HUES48 (cell line): ENCODE results near the gene C10orf95.

Experiments
- H3K27ac ChIP-seq: one replicate; pipeline ENCODE4 v1.7.0; 2013; ENCODE audit warnings: low read depth, low read length, inconsistent platforms
- H3K27me3 ChIP-seq: 2 replicates; pipeline ENCODE4 v1.6.1; 2013; ENCODE audit warnings: mild to moderate bottlenecking, low read length; ENCODE audit not compliant: control insufficient read depth, insufficient read depth
- H3K36me3 ChIP-seq: 2 replicates; pipeline ENCODE4 v1.6.1; 2013; ENCODE audit warnings: low read length; ENCODE audit not compliant: control insufficient read depth, insufficient read depth
- H3K4me1 ChIP-seq: 2 replicates; pipeline ENCODE4 v1.6.1; 2013; ENCODE audit warnings: mild to moderate bottlenecking, low read length; ENCODE audit not compliant: control insufficient read depth, insufficient read depth
- H3K4me3 ChIP-seq: 2 replicates; pipeline ENCODE4 v1.5.1; 2013; ENCODE audit warnings: mild to moderate bottlenecking, low read depth, low read length
- H3K9ac ChIP-seq: 2 replicates; pipeline ENCODE4 v1.6.1; 2013; ENCODE audit warnings: mild to moderate bottlenecking, low read depth, low read length, moderate library complexity
- H3K9me3 ChIP-seq: 2 replicates; pipeline ENCODE4 v1.6.1; 2013; ENCODE audit warnings: low read length; ENCODE audit not compliant: control insufficient read depth, insufficient read depth

Gene C10orf95

GRCh38 chr10:102450374-102451104 is 804 bp downstream of the C10orf95 start:
- peak overlapping the region; percentile 88 for H3K4me3 ChIP-seq
- H3K9ac ChIP-seq, result peak overlapping the region; percentile 65
- H3K27me3 ChIP-seq, result no peaks in the 10 kb centered on the region
- H3K36me3 ChIP-seq, result peaks cover 14% of the 10 kb centered on the region
- peak overlapping the region; percentile 60 for H3K27ac ChIP-seq
- peaks cover 39% of the 10 kb centered on the region for H3K4me1 ChIP-seq
- no peaks in the 10 kb centered on the region for H3K9me3 ChIP-seq

DNA sequence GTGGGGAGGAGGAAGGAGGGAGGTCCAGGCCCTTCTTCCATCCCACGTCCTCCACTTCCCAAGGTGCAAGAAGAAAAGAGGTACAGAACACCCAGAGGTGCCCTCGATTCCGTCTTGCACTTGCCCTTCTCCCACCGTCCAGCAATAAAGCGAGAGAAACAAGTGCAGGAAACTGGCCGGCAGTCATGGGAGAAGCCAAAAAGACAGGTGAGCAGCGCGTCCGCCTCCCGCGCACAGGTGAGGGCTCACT is 1.3 kb downstream of the C10orf95 start:
- Histone ChIP-seq H3K4me3 (peak overlapping the region; percentile 88), H3K27me3 (no peaks in the 10 kb centered on the region), H3K9me3 (no peaks in the 10 kb centered on the region), H3K9ac (peak overlapping the region; percentile 65), H3K4me1 (peaks cover 35% of the 10 kb centered on the region), H3K36me3 (peaks cover 10% of the 10 kb centered on the region), H3K27ac (peak overlapping the region; percentile 60)

DNA sequence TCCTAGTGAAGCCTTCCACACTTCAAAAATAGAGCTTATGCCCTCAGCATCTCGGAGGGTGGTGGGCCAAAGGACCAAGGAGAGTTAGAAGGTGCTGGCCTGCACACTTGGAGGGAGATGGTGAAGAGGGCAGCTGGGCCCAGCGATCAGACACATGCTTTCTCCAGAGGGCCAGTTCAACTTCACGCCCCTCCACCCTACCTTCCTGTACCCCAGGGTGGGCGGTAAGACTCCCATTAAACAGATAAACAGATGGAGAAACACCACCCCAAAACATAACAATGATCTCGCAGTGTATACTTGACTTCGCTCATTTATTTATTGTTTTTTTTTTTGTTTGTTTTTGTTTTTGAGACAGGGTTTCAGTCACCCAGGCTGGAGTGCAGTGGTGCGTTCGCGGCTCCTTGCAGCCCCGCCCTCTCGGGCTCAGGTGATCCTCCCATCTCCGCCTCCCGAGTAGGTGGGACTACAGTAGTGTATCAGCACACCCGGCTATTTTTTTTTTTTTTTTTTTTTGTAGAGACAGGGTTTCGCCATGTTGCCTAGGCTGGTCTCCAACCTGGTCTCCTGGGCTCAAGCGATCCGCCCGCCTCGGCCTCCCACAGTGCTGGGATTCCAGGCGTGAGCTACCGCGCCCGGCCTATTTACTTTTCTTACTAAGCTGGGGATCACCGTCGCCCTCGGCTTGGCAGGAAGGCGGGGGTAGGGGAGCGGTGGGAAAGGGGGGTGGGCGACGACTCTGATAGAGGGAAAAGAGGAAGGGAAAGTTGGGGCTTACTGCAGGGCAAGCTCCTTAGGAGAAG is 1.8 kb downstream of the C10orf95 start:
- Histone ChIP-seq H3K27me3 (no peaks in the 10 kb centered on the region), H3K4me1 (peaks cover 32% of the 10 kb centered on the region), H3K4me3 (peak overlapping the region; percentile 88), H3K9me3 (no peaks in the 10 kb centered on the region), H3K36me3 (peaks cover 10% of the 10 kb centered on the region), H3K9ac (peak overlapping the region; percentile 65), H3K27ac (peak overlapping the region; percentile 60)

- Histone ChIP-seq H3K4me1 (peaks cover 5% of the 10 kb centered on the region; the same call in 1 of the 2 replicates), H3K9ac (no peak overlapping the region), H3K9me3 (no peaks in the 10 kb centered on the region), H3K27me3 (no peaks in the 10 kb centered on the region), H3K36me3 (no peaks in the 10 kb centered on the region), H3K27ac (no peak overlapping the region), H3K4me3 (no peak overlapping the region)
Observed at GRCh38 chr10:102444851-102445250, 6.5 kb downstream of the C10orf95 start.

DNA sequence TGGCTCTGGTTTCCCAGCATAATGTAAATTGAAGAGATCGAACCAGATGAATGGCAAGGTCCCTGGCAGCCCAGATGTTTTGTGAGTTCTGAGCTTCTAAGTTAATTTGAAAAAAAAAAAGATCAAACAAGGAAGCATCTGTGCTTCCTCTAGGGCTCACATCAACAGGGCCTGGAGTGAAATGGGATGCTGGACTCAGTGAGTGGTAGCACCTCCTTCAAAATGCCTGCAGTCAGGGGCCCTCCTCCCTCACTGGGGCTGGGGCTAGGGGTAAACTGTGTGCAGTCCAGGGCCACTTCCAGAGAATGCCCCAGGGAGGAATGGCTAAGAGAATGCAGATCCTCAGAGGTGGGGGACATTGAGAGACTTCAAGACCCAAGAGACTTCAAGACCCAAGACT is 13.0 kb downstream of the C10orf95 start:
- H3K27me3 ChIP-seq, result peaks cover 39% of the 10 kb centered on the region
- H3K4me1 ChIP-seq, result peaks cover 12% of the 10 kb centered on the region
- H3K9me3 ChIP-seq, result no peaks in the 10 kb centered on the region
- no peak overlapping the region for H3K9ac ChIP-seq
- no peaks in the 10 kb centered on the region for H3K36me3 ChIP-seq
- no peak overlapping the region for H3K27ac ChIP-seq
- no peak overlapping the region for H3K4me3 ChIP-seq

GRCh38 chr10:102437515-102437914 is 13.8 kb downstream of the C10orf95 start:
- Histone ChIP-seq H3K27me3 (peaks cover 44% of the 10 kb centered on the region), H3K4me1 (peaks cover 12% of the 10 kb centered on the region), H3K27ac (no peak overlapping the region), H3K36me3 (no peaks in the 10 kb centered on the region), H3K4me3 (no peak overlapping the region), H3K9ac (no peak overlapping the region), H3K9me3 (no peaks in the 10 kb centered on the region)

GRCh38 chr10:102436312-102436711 is 15.0 kb downstream of the C10orf95 start:
- H3K9ac ChIP-seq, result no peak overlapping the region

GRCh38 chr10:102435529-102436233 is 15.7 kb downstream of the C10orf95 start:
- Histone ChIP-seq H3K27me3 (peaks cover 44% of the 10 kb centered on the region), H3K9ac (no peak overlapping the region), H3K27ac (no peak overlapping the region), H3K36me3 (no peaks in the 10 kb centered on the region), H3K4me3 (peak overlapping the region; percentile 53), H3K9me3 (no peaks in the 10 kb centered on the region), H3K4me1 (peaks cover 16% of the 10 kb centered on the region)

More at GRCh38 chr10:102436312-102436711, 15.0 kb downstream of the C10orf95 start:
- Histone ChIP-seq H3K27me3 (peaks cover 44% of the 10 kb centered on the region), H3K4me1 (peaks cover 16% of the 10 kb centered on the region), H3K27ac (no peak overlapping the region), H3K36me3 (no peaks in the 10 kb centered on the region), H3K9me3 (no peaks in the 10 kb centered on the region), H3K4me3 (no peak overlapping the region)

GRCh38 chr10:102435133-102435497 is 16.2 kb downstream of the C10orf95 start:
- no peaks in the 10 kb centered on the region for H3K36me3 ChIP-seq
- H3K27me3 ChIP-seq, result peaks cover 44% of the 10 kb centered on the region
- no peaks in the 10 kb centered on the region for H3K9me3 ChIP-seq
- H3K4me3 ChIP-seq, result peak overlapping the region; percentile 53
- H3K4me1 ChIP-seq, result peaks cover 16% of the 10 kb centered on the region
- H3K27ac ChIP-seq, result no peak overlapping the region
- H3K9ac ChIP-seq, result no peak overlapping the region

DNA sequence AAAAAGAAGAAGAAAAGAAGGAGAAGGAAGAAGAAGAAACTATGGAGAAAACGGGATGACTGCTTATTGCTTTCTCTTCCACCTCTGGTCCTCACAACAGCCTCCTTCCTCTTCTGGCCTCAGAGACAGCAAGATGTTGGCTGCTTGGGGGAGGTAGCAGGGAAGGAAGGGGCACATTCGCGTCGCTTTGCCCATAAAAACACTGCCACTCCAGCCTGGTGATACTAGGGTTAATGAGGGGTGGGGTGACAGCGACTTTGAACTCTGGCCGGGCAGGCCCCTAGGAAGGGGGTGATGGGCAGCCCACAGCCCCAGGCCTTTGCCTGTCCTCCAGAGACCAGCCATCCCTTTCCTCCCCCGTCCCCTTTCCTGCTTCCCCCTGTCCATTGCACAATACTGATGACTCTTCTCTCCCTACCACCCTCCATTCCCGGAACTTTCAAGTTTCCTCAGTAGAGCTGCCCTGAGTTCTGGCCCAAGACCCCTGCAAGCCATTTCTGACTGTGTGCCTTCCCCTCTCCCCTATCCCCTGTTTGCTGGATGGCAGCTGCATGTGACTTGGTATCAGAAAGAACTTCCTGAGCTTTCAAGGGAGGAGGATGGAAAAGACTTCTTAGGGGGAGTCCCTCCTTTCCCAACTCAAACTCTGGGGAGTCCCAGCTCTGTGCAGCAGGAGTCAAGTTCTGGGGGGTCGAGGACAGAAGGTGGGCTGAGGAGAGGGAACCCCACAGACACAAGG is 16.8 kb downstream of the C10orf95 start:
- H3K9ac ChIP-seq, result no peak overlapping the region
- no peaks in the 10 kb centered on the region for H3K9me3 ChIP-seq
- peaks cover 16% of the 10 kb centered on the region for H3K4me1 ChIP-seq
- H3K27ac ChIP-seq, result no peak overlapping the region
- H3K4me3 ChIP-seq, result peak overlapping the region; percentile 53; the same call in 1 of the 2 replicates
- H3K27me3 ChIP-seq, result peaks cover 44% of the 10 kb centered on the region
- no peaks in the 10 kb centered on the region for H3K36me3 ChIP-seq
